Activated naive CD8-positive, alpha-beta T cell (primary cell): Measurements from ENCODE around the gene ADAMTS1.

Experiments used
- H3K27ac Mint-ChIP-seq: one replicate; pipeline ENCODE4 v1.8.0; 2021; ENCODE audit warnings: mixed read lengths
- H3K27me3 Mint-ChIP-seq: one replicate; pipeline ENCODE4 v1.8.0; 2021; ENCODE audit warnings: mixed read lengths
- H3K36me3 Mint-ChIP-seq: one replicate; pipeline ENCODE4 v1.8.0; 2021; ENCODE audit warnings: mixed read lengths
- H3K4me1 Mint-ChIP-seq: one replicate; pipeline ENCODE4 v1.8.0; 2021; ENCODE audit warnings: low read depth, mixed read lengths
- H3K4me3 Mint-ChIP-seq: one replicate; pipeline ENCODE4 v1.8.0; 2021; ENCODE audit warnings: mild to moderate bottlenecking, mixed read lengths
- H3K9me3 Mint-ChIP-seq: one replicate; pipeline ENCODE4 v1.8.0; 2021; ENCODE audit warnings: low read depth, mixed read lengths

ADAMTS1 gene

DNA sequence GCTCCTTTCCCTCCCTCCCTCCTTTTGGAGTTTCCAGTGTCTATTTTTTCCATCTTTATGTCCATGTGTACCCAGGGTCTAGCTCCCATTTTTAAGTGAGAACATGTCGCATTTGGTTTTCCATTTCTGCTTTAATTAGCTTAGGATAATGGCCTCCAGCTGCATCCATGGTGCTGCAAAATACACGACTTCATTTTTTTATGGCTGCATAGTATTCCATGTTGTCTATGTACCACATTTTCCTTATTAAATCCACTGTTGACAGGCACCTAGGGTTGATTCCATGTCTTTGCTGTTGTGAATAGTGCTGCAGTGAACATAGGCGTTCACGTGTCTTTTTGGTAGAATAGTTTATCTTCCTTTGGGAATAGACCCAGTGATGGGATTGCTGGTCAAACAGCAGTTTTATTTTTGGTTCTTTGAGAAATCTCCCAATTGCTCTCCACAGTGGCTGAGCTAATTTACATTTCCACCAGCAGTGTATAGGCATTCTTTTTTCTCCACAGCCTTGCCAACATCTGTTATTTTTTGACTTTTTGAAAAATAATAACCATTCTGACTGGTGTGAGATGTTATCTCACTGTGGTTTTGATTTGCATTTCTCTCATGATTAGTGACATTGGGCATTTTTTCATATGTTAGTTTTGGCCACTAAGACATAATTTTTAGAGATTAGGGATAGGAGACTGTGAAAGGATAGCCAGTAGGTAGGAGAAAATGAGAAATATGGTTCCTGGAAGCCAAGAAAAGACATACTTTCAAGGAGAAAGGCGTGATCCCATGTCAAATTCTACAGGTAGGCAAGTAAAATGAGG is 50.4 kb downstream of the ADAMTS1 start:
- no peaks in the 10 kb centered on the region for H3K9me3 Mint-ChIP-seq
- no peaks in the 10 kb centered on the region for H3K36me3 Mint-ChIP-seq
- no peak overlapping the region for H3K4me3 Mint-ChIP-seq
- no peak overlapping the region for H3K27ac Mint-ChIP-seq
- H3K27me3 Mint-ChIP-seq = peaks cover 8% of the 10 kb centered on the region
- no peaks in the 10 kb centered on the region for H3K4me1 Mint-ChIP-seq

DNA sequence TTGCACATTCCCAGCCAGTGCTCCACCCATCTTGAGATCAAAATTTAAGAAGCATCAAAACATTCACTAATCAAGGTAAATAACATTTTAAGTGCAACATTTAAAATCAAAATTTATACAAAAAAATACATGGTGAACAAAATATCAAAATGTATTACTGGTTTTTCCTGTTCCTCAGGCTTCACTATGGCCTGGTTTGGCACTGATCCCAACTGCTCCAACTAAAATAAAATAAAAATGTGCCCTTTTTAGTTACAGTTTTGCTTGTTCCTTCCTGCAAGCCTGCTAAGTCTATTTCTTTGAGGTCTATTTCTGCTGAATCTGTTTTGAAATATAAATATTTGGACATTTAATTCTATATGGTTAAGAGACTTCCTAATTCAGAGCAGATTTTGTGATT is 54.9 kb downstream of the ADAMTS1 start:
- H3K27me3 Mint-ChIP-seq = peaks cover 2% of the 10 kb centered on the region
- H3K9me3 Mint-ChIP-seq = no peaks in the 10 kb centered on the region
- no peaks in the 10 kb centered on the region for H3K36me3 Mint-ChIP-seq
- H3K27ac Mint-ChIP-seq = no peak overlapping the region
- no peaks in the 10 kb centered on the region for H3K4me1 Mint-ChIP-seq
- H3K4me3 Mint-ChIP-seq = no peak overlapping the region

GRCh38 chr21:26788790-26789189 is 56.4 kb downstream of the ADAMTS1 start:
- Mint-ChIP-seq H3K4me1 (no peaks in the 10 kb centered on the region), H3K4me3 (no peak overlapping the region), H3K27ac (no peak overlapping the region), H3K27me3 (peaks cover 2% of the 10 kb centered on the region), H3K9me3 (no peaks in the 10 kb centered on the region), H3K36me3 (no peaks in the 10 kb centered on the region)
